Heart left ventricle (tissue), 13 donors: ENCODE results near the gene SRBD1.

ENCODE experiments used
- CTCF ChIP-seq, 12 donors: fragments of 200-600 bp; sonication (generic) in 4 of 12; IDR thresholded peaks; one replicate each; pipeline versions ENCODE4 v1.5.0 to v1.8.0; 2018 to 2022; ENCODE audit warnings: antibody characterized with exemption in 12 of 12, mild to moderate bottlenecking in 5 of 12
- POLR2A ChIP-seq, 2 donors: fragments of 450-650 bp; IDR thresholded peaks; one replicate each; pipeline ENCODE4 v1.6.1; 2017; ENCODE audit warnings: antibody characterized with exemption in 2 of 2, mild to moderate bottlenecking in 2 of 2, moderate library complexity in 2 of 2
- donor health status: ischemic (EF 13 %, LVEDD 7.1; RV severe dilation, severe dysfunction).
- donor health status: DM: no; HTN: yes; CAD: no.
- donor health status: DM: no; HTN: no; CAD: no.
- donor health status: ischemic (EF 25% LVEDD 6.9; RV normal size, moderate dysfunction).
- donor health status: ischemic (EF 25% LVEDD 5.7; RV mildly dilated, moderate dysfunction).
- donor health status: ischemic (EF 35%, LVEDD 5.7; RV mildly dilated, moderate dysfunction).
- donor health status: nonischemic (EF 11% LVEDD 7.7; RV severe dilation, severe dysfunction).
- donor health status: DM: yes; HTN: yes; CAD: no.
- donor health status: PGD.
- donor health status: ischemic (EF 29% LVEDD 5.4; RV normal size, mild dysfunction).
- donor health status: nonischemic (EF 23%, LVEDD 6.1; RV moderate dilation, normal function).

- TF ChIP-seq CTCF (IDR thresholded peaks at IDR 0.05) (no peak), POLR2A (IDR thresholded peaks at IDR 0.05) (no peak)
Measured at GRCh38 chr2:45344071-45344470, 267.0 kb downstream of the SRBD1 start.
